ENCODE data around the gene CCDC7. TPM values are rescaled to one million over a fixed set of nuclear protein-coding genes. Genes with fewer than 3 reads are reported as not detected.
"Not testable (repeated sequence)": the region's sequence is repeated elsewhere in the genome, so short reads cannot be mapped to it uniquely, and the experiment has no call there.

CCDC7 gene
- polyA plus RNA-seq, 1 experiment, result 1.9 TPM

GRCh38 chr10:32901815-32902214 is 455.9 kb downstream of the CCDC7 start:
- Histone ChIP-seq H3K27ac (ENCODE audit: low read depth, low read length) (no peak overlapping the region), H3K9me3 (ENCODE audit: control insufficient read depth, insufficient read depth, low read length) (no peaks in the 10 kb centered on the region), H3K4me3 (ENCODE audit: low read depth, low read length) (no peak overlapping the region), H3K27me3 (ENCODE audit: control insufficient read depth, insufficient read depth, low read length) (no peaks in the 10 kb centered on the region)
- DNase-seq (ENCODE audit: low read depth, low spot score), result no peak
- ChIA-PET POLR2A (no interaction called here), CTCF (no interaction called here)
- TF ChIP-seq CTCF (IDR thresholded peaks at IDR 0.05; ENCODE audit: low read depth, low read length), result no peak

DNA sequence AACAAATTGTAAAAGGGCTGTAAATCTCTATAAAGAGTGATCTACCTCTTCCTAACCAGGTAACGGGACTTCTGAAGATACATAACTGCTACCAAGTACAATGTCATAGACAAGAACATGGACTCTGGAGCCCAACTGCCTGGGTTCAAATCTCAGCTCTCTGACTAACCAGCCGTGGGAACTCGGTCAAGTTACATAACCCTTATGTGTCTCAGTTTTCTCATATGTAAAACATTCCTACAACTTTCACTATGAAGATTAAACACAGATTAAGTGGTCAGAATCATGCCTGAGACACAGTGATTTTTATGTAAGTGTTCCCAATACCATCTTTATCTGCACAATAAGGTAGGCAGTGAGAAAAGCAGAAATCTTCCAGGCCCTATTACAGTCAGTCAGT is 459.5 kb downstream of the CCDC7 start:
- no peak for DNase-seq (ENCODE audit: low read depth, low spot score)
- Histone ChIP-seq H3K27ac (ENCODE audit: low read depth, low read length) (no peak overlapping the region), H3K27me3 (ENCODE audit: control insufficient read depth, insufficient read depth, low read length) (no peaks in the 10 kb centered on the region), H3K9me3 (ENCODE audit: control insufficient read depth, insufficient read depth, low read length) (no peaks in the 10 kb centered on the region), H3K4me3 (ENCODE audit: low read depth, low read length) (no peak overlapping the region)
- ChIA-PET CTCF (no interaction called here), POLR2A (no interaction called here)
- no peak for TF ChIP-seq CTCF (IDR thresholded peaks at IDR 0.05; ENCODE audit: low read depth, low read length)

DNA sequence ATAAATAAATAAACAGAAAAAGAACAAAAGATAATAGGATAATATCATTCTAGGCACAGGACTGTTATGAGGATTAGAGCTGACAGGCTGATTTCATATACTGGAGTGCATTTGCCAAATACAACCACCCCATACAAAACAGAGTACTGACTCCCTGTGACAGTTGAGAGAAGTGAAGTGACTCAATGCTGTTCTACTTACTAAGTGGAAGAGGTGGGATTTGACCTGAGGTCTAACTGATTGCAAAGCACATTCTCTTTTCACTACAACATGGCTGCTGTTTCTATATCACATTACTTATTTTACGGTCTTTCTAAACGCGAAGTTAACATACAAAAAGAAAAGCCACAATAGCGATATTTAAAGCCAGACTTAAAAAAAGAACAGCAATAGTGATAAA is 460.7 kb downstream of the CCDC7 start:
- Histone ChIP-seq H3K27ac (ENCODE audit: low read depth, low read length) (no peak overlapping the region), H3K27me3 (ENCODE audit: control insufficient read depth, insufficient read depth, low read length) (no peaks in the 10 kb centered on the region), H3K4me3 (ENCODE audit: low read depth, low read length) (no peak overlapping the region), H3K9me3 (ENCODE audit: control insufficient read depth, insufficient read depth, low read length) (no peaks in the 10 kb centered on the region)
- CTCF ChIA-PET, result no interaction called here
- no peak for DNase-seq (ENCODE audit: low read depth, low spot score)
- POLR2A ChIA-PET, result no interaction called here
- no peak for TF ChIP-seq CTCF (IDR thresholded peaks at IDR 0.05; ENCODE audit: low read depth, low read length)

GRCh38 chr10:32909456-32909855 is 463.5 kb downstream of the CCDC7 start:
- CTCF ChIA-PET, result no interaction called here
- no peak overlapping the region for H3K27ac ChIP-seq (ENCODE audit: low read depth, low read length)
- no peak overlapping the region for H3K4me3 ChIP-seq (ENCODE audit: low read depth, low read length)
- H3K9me3 ChIP-seq (ENCODE audit: control insufficient read depth, insufficient read depth, low read length), result no peaks in the 10 kb centered on the region
- no peak for DNase-seq (ENCODE audit: low read depth, low spot score)
- POLR2A ChIA-PET, result no interaction called here
- no peak for TF ChIP-seq CTCF (IDR thresholded peaks at IDR 0.05; ENCODE audit: low read depth, low read length)
- no peaks in the 10 kb centered on the region for H3K27me3 ChIP-seq (ENCODE audit: control insufficient read depth, insufficient read depth, low read length)

DNA sequence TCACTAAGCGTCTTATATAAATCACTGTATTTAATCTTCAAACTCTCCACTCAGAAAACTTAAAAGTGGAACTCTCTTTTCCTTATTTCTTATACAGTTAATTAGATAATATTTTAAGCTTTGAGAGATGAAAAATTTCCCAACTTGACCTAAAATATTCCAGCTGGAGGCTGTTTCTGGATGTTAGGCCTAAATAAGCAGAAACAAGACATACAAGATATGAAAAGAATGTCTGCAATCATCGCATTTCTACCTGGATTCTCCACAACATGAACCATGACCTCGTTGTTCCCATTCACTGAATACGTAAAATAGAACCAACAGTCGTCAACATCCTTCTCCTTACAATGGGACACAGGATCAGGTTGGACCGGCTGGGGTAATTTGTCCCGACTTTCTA is 464.0 kb downstream of the CCDC7 start:
- H3K27ac ChIP-seq (ENCODE audit: low read depth, low read length); POLR2A ChIA-PET; H3K9me3 ChIP-seq (ENCODE audit: control insufficient read depth, insufficient read depth, low read length); CTCF ChIA-PET; DNase-seq (ENCODE audit: low read depth, low spot score); H3K27me3 ChIP-seq (ENCODE audit: control insufficient read depth, insufficient read depth, low read length); H3K4me3 ChIP-seq (ENCODE audit: low read depth, low read length): not testable (repeated sequence)
